Measurements from ENCODE around the gene SH3PXD2A. TPM values are rescaled to one million over a fixed set of nuclear protein-coding genes. Genes with fewer than 3 reads are reported as not detected.

Gene SH3PXD2A
- total and polyA plus RNA-seq, 2 of the 4 experiments (the other 2 are of a cell fraction) = 6.3 to 23.0 TPM

GRCh38 chr10:103685880-103686669 lies 169.3 kb downstream of the SH3PXD2A start:
- Histone ChIP-seq H3K27ac (ENCODE audit: insufficient read depth, low read length) (peak overlapping the region; percentile 8; the same call in 1 of the 2 replicates), H3K4ac (ENCODE audit: low read depth, low read length) (peak overlapping the region; percentile 19; the same call in 1 of the 2 replicates), H2BK5ac (ENCODE audit: low read depth, low read length, poor library complexity, severe bottlenecking) (no peak overlapping the region), H4K8ac (ENCODE audit: low read depth in 2 of 2, low read length in 2 of 2) (peak overlapping the region in 1 of 2 experiments; percentile 39; a peak in 1 of 4 replicates), H3K56ac (ENCODE audit: extremely low read depth, insufficient read depth, low read length) (no peak overlapping the region), H3K4me2 (ENCODE audit: low read depth, low read length) (no peak overlapping the region), H3K9me1 (ENCODE audit: insufficient read depth, low read length) (no peaks in the 10 kb centered on the region), H3K27me3 (ENCODE audit: control insufficient read depth, insufficient read depth, low read length) (no peaks in the 10 kb centered on the region), H4K20me1 (ENCODE audit: insufficient read depth, low read length) (no peaks in the 10 kb centered on the region), H3K14ac (replicated peaks; ENCODE audit: low read depth, low read length) (no peak overlapping the region), H2AK5ac (ENCODE audit: low read depth, low read length) (peak overlapping the region; percentile 27; the same call in 1 of the 2 replicates), H2BK120ac (ENCODE audit: low read depth, low read length) (peak overlapping the region; percentile 1; the same call in 1 of the 2 replicates), H3K9me3 (ENCODE audit: control insufficient read depth, insufficient read depth, low read length) (no peaks in the 10 kb centered on the region), H3K4me3 (ENCODE audit: insufficient read depth, low read depth, low read length) (no peak overlapping the region), H3K4me1 (ENCODE audit: control insufficient read depth, insufficient read depth, low read length) (peaks cover 5% of the 10 kb centered on the region; the same call in 1 of the 2 replicates), H4K91ac (ENCODE audit: insufficient read depth, low read depth, low read length) (no peak overlapping the region), H3K23ac (ENCODE audit: low read depth, low read length) (no peak overlapping the region), H2AK9ac (replicated peaks; ENCODE audit: low read depth, low read length, poor library complexity) (no peak overlapping the region), H3K9ac (ENCODE audit: low read depth, low read length) (no peak overlapping the region), H2BK15ac (ENCODE audit: low read depth, low read length) (no peak overlapping the region), H3K36me3 (ENCODE audit: control insufficient read depth, insufficient read depth, low read length) (no peaks in the 10 kb centered on the region), H4K5ac (ENCODE audit: low read depth, low read length) (peak overlapping the region; percentile 18; the same call in 1 of the 2 replicates), H2AFZ (replicated peaks; ENCODE audit: low read length, poor library complexity) (peak overlapping the region; percentile 17), H3K18ac (ENCODE audit: low read depth, low read length) (no peak overlapping the region), H3K79me1 (ENCODE audit: low read depth in 1 of 2, low read length in 2 of 2) (peaks cover 5% of the 10 kb centered on the region in 2 experiments; a peak in 1 of 4 replicates), H2BK20ac (ENCODE audit: low read depth, low read length) (no peak overlapping the region)
- CTCF ChIA-PET = interaction anchor here (0.6 to 2.0 kb wide), 20 partner anchors 10 to 195 kb away, joined by 3 to 19 read pairs (median 4); no protein-coding TSS in a partner anchor
- intact Hi-C loops (cut with micrococcal nuclease) (loop anchor here (1.0 kb wide), 1 partner anchor 88 kb away; no protein-coding TSS in a partner anchor), in situ Hi-C loops (cut with MboI; ENCODE audit: low sequenced_read_pairs) (loop anchor here (5.0 to 10.0 kb wide), 2 partner anchors 74 to 191 kb away; partner anchors contain the start of gene NEURL1), dilution Hi-C loops (cut with HindIII; ENCODE audit: low sequenced_read_pairs, unreplicated experiment) (no loop called here)
- POLR2A ChIA-PET (ENCODE audit: unreplicated experiment) = no interaction called here
- TF ChIP-seq RCOR1 (IDR thresholded peaks at IDR 0.05; ENCODE audit: insufficient replicate concordance, low read length) (no peak), ELK1 (IDR thresholded peaks at IDR 0.05; ENCODE audit: borderline replicate concordance, low read depth, low read length) (no peak), CEBPB (IDR thresholded peaks at IDR 0.05; ENCODE audit: low read depth, low read length) (peak; percentile 72), MAZ (IDR thresholded peaks at IDR 0.05; ENCODE audit: borderline replicate concordance, low read depth, low read length) (peak; percentile 63; the same call in 1 of the 2 replicates), CTCF (conservative IDR thresholded peaks at IDR 0.05; ENCODE audit: low read depth, low read length) (peak; percentile 96), FOS (IDR thresholded peaks at IDR 0.05; ENCODE audit: low read depth, low read length) (0 out of 2 replicates have a peak, but pooled peaks have one; percentile 3), SMC3 (IDR thresholded peaks at IDR 0.05; ENCODE audit: low read depth, low read length) (peak; percentile 91), MXI1 (IDR thresholded peaks at IDR 0.05; ENCODE audit: borderline replicate concordance, low read depth, low read length) (no peak), RAD21 (IDR thresholded peaks at IDR 0.05; ENCODE audit: low read length) (peak; percentile 96), RFX5 (IDR thresholded peaks at IDR 0.05; ENCODE audit: low read depth, low read length) (no peak)
- DNase-seq (peak; percentile 64), ATAC-seq (ENCODE audit: low read depth) (peak; percentile 97)
- WGBS, 2 experiments (ENCODE audit: extremely low coverage in 2 of 2, insufficient read length in 1 of 2) = 0% methylated on average over 1 of the region's 8 CpGs; no CpG with 5 or more reads in 1 of the 2 experiments
- BruUV-seq (replicated peaks) = no TSS peak
